ENCODE measurements around the gene MCF2L2. TPM values are rescaled to one million over a fixed set of nuclear protein-coding genes. Genes with fewer than 3 reads are reported as not detected.

The MCF2L2 gene
- total RNA-seq, 1 experiment from 2014 or later, result 1.8 TPM

GRCh38 chr3:183212096-183212495, 216.3 kb downstream of the MCF2L2 start:
- DNase-seq (ENCODE audit: low read depth), result no peak

- no peak for DNase-seq (ENCODE audit: low read depth)
Observed at GRCh38 chr3:183211352-183211751, 217.1 kb downstream of the MCF2L2 start.

GRCh38 chr3:183210862-183211341, 217.5 kb downstream of the MCF2L2 start:
- DNase-seq (ENCODE audit: low read depth), result peak; percentile 28

GRCh38 chr3:183210341-183210740, 218.1 kb downstream of the MCF2L2 start:
- DNase-seq (ENCODE audit: low read depth), result no peak

- no peak for DNase-seq (ENCODE audit: low read depth)
Observed at GRCh38 chr3:183208800-183209199, 219.6 kb downstream of the MCF2L2 start.

GRCh38 chr3:183208260-183208659, 220.2 kb downstream of the MCF2L2 start:
- no peak for DNase-seq (ENCODE audit: low read depth)

- no peak for DNase-seq (ENCODE audit: low read depth)
Observed at GRCh38 chr3:183203670-183204069, 224.7 kb downstream of the MCF2L2 start.

- no peak for DNase-seq (ENCODE audit: low read depth)
Observed at GRCh38 chr3:183202004-183202722, 226.3 kb downstream of the MCF2L2 start.

- no peak for DNase-seq (ENCODE audit: low read depth)
Observed at GRCh38 chr3:183198939-183199338, 229.5 kb downstream of the MCF2L2 start.

- DNase-seq (ENCODE audit: low read depth), result no peak
Observed at GRCh38 chr3:183197734-183198133, 230.7 kb downstream of the MCF2L2 start.

GRCh38 chr3:183195266-183195665, 233.2 kb downstream of the MCF2L2 start:
- no peak for DNase-seq (ENCODE audit: low read depth)

- no peak for DNase-seq (ENCODE audit: low read depth)
Observed at GRCh38 chr3:183193762-183194689, 234.4 kb downstream of the MCF2L2 start.

- DNase-seq (ENCODE audit: low read depth), result no peak
Observed at GRCh38 chr3:183192650-183193300, 235.6 kb downstream of the MCF2L2 start.

GRCh38 chr3:183189641-183190040, 238.8 kb downstream of the MCF2L2 start:
- DNase-seq (ENCODE audit: low read depth), result no peak

GRCh38 chr3:183188895-183189462, 239.4 kb downstream of the MCF2L2 start:
- DNase-seq (ENCODE audit: low read depth), result no peak

GRCh38 chr3:183185696-183186095, 242.7 kb downstream of the MCF2L2 start:
- DNase-seq (ENCODE audit: low read depth), result peak; percentile 96

GRCh38 chr3:183182732-183183610, 245.4 kb downstream of the MCF2L2 start:
- peak; percentile 37 for DNase-seq (ENCODE audit: low read depth)

- DNase-seq (ENCODE audit: low read depth), result no peak
Observed at GRCh38 chr3:183182073-183182472, 246.3 kb downstream of the MCF2L2 start.

- DNase-seq (ENCODE audit: low read depth), result no peak
Observed at GRCh38 chr3:183181606-183182005, 246.8 kb downstream of the MCF2L2 start.

GRCh38 chr3:183180784-183181295, 247.6 kb downstream of the MCF2L2 start:
- no peak for DNase-seq (ENCODE audit: low read depth)
